Nephron progenitor cell (in vitro differentiated cells): ENCODE results near the gene GFM1.
"Not testable (repeated sequence)": the region's sequence is repeated elsewhere in the genome, so short reads cannot be mapped to it uniquely, and the experiment has no call there.

ENCODE experiments used
- DNase-seq: peaks from one replicate; pipeline ENCODE4 v3.0.0; 2021
- H3K27ac Mint-ChIP-seq: 2 replicates; pipeline ENCODE4 v1.8.0; 2021; ENCODE audit warnings: mild to moderate bottlenecking, moderate library complexity, mixed read lengths
- H3K27me3 Mint-ChIP-seq: 2 replicates; pipeline ENCODE4 v1.8.0; 2021; ENCODE audit warnings: mild to moderate bottlenecking, low read depth, mixed read lengths; ENCODE audit not compliant: poor library complexity
- H3K36me3 Mint-ChIP-seq: 2 replicates; pipeline ENCODE4 v1.8.0; 2021; ENCODE audit warnings: low read depth, mixed read lengths
- H3K4me1 Mint-ChIP-seq: 2 replicates; pipeline ENCODE4 v1.8.0; 2021; ENCODE audit warnings: mixed read lengths
- H3K4me3 Mint-ChIP-seq: 2 replicates; pipeline ENCODE4 v1.8.0; 2021; ENCODE audit warnings: mild to moderate bottlenecking, moderate library complexity, mixed read lengths
- H3K9me3 Mint-ChIP-seq: 2 replicates; pipeline ENCODE4 v1.8.0; 2021; ENCODE audit warnings: mild to moderate bottlenecking, moderate library complexity, mixed read lengths
- TF ChIP-seq, protein P1 (sequence below): fragments of 200-600 bp; sonication (generic); IDR thresholded peaks from 2 replicates; pipeline ENCODE4 v1.5.0; 2021; ENCODE audit warnings: antibody characterized with exemption

Gene GFM1

GRCh38 chr3:158679547-158680000 lies 35.2 kb downstream of the GFM1 start:
- no peak for DNase-seq

GRCh38 chr3:158680861-158681260 lies 36.5 kb downstream of the GFM1 start:
- no peak for DNase-seq
- Mint-ChIP-seq H3K4me1 (no peaks in the 10 kb centered on the region), H3K4me3 (no peak overlapping the region), H3K27me3 (no peaks in the 10 kb centered on the region), H3K36me3 (peaks cover 12% of the 10 kb centered on the region), H3K9me3 (no peaks in the 10 kb centered on the region), H3K27ac (no peak overlapping the region)
- TF ChIP-seq, protein P1, sequence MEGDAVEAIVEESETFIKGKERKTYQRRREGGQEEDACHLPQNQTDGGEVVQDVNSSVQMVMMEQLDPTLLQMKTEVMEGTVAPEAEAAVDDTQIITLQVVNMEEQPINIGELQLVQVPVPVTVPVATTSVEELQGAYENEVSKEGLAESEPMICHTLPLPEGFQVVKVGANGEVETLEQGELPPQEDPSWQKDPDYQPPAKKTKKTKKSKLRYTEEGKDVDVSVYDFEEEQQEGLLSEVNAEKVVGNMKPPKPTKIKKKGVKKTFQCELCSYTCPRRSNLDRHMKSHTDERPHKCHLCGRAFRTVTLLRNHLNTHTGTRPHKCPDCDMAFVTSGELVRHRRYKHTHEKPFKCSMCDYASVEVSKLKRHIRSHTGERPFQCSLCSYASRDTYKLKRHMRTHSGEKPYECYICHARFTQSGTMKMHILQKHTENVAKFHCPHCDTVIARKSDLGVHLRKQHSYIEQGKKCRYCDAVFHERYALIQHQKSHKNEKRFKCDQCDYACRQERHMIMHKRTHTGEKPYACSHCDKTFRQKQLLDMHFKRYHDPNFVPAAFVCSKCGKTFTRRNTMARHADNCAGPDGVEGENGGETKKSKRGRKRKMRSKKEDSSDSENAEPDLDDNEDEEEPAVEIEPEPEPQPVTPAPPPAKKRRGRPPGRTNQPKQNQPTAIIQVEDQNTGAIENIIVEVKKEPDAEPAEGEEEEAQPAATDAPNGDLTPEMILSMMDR: no peak

More at GRCh38 chr3:158679547-158680000, 35.2 kb downstream of the GFM1 start:
- Mint-ChIP-seq H3K9me3 (no peaks in the 10 kb centered on the region), H3K36me3 (peaks cover 12% of the 10 kb centered on the region), H3K4me1 (no peaks in the 10 kb centered on the region), H3K27me3 (no peaks in the 10 kb centered on the region), H3K27ac (no peak overlapping the region), H3K4me3 (no peak overlapping the region)
- TF ChIP-seq, protein P1: no peak

DNA sequence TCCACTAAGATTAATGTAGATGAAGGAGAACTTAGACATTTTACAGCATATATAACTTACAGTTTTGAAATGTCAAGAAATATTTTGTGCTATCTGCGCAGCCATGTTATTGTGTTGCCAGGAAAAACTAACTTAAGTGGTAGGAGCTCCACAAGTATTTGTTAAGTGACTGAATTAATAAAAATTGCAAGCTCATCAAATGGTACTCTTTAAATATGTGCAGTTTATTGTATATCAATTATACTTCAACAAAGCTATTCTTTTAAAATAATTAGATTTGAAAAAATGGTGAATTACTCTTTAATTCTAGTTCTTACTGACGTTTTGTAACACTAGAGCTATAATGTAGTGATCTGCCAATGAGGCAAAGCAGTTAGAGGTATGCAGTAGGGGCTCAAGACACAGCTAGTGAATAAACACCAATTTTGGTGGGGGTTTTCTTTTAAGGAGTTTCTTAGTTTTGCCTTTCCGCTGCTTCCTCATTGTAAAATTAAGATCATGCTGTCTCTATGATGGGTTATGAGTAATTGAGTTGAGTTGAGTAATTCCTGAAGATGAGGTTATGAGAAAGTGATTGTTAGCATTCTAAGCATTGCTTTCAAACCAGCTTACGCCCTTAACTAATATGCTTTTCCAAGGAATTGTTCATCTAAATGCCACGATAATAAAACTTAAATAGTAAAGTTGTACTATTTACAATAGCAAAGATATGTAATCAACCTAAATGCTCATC lies 39.1 kb downstream of the GFM1 start:
- Mint-ChIP-seq H3K27me3 (no peaks in the 10 kb centered on the region), H3K27ac (no peak overlapping the region), H3K9me3 (no peaks in the 10 kb centered on the region), H3K4me3 (no peak overlapping the region), H3K4me1 (no peaks in the 10 kb centered on the region), H3K36me3 (peaks cover under 1% of the 10 kb centered on the region)
- TF ChIP-seq, protein P1: no peak
- no peak for DNase-seq

DNA sequence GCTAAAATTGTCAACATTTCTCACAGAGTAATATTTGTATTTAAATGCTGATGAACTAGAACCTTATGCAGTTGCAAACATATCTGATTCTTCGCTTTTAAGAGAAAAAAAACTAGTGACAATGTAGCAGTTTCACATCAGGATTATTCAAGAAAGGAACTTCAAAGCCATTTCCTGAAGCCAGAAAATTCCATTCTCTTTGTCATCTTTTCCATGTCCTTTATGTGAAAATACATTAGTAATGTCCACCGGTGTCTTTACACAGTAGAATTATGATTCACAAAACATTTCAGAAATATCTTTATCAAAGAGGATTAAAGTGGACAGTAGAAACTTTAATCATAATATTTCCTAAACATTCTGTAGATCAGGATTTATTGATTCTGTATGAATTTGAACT lies 40.8 kb downstream of the GFM1 start:
- H3K27me3 Mint-ChIP-seq: no peaks in the 10 kb centered on the region
- H3K4me3 Mint-ChIP-seq: no peak overlapping the region
- peaks cover 4% of the 10 kb centered on the region for H3K36me3 Mint-ChIP-seq
- TF ChIP-seq, protein P1: no peak
- H3K4me1 Mint-ChIP-seq: no peaks in the 10 kb centered on the region
- no peaks in the 10 kb centered on the region for H3K9me3 Mint-ChIP-seq
- H3K27ac Mint-ChIP-seq: no peak overlapping the region
- DNase-seq: no peak

GRCh38 chr3:158693866-158694456 lies 49.6 kb downstream of the GFM1 start:
- H3K27me3 Mint-ChIP-seq, H3K4me1 Mint-ChIP-seq, H3K27ac Mint-ChIP-seq, DNase-seq, H3K4me3 Mint-ChIP-seq, H3K9me3 Mint-ChIP-seq: not testable (repeated sequence)
- H3K36me3 Mint-ChIP-seq: peaks cover 52% of the 10 kb centered on the region

GRCh38 chr3:158696618-158697017 lies 52.3 kb downstream of the GFM1 start:
- no peak overlapping the region for H3K27ac Mint-ChIP-seq
- H3K36me3 Mint-ChIP-seq: peaks cover 40% of the 10 kb centered on the region
- TF ChIP-seq, protein P1: no peak
- H3K27me3 Mint-ChIP-seq: no peaks in the 10 kb centered on the region
- DNase-seq: no peak
- no peaks in the 10 kb centered on the region for H3K4me1 Mint-ChIP-seq
- no peaks in the 10 kb centered on the region for H3K9me3 Mint-ChIP-seq
- H3K4me3 Mint-ChIP-seq: no peak overlapping the region
